Prostate gland (tissue), 2 donors: ENCODE data around the gene TMEM213.

Experiments used
- POLR2A ChIP-seq: fragments of 450-650 bp; IDR thresholded peaks from one replicate; pipeline ENCODE4 v1.6.1; 2016; ENCODE audit warnings: antibody characterized with exemption, mild to moderate bottlenecking
- TF ChIP-seq, protein P1 (sequence below), 4 experiments: fragments of 200-600 bp in 2 of 4; fragments of 450-650 bp in 2 of 4; sonication (generic) in 2 of 4; IDR thresholded peaks; 1 replicate in 3 of 4; 2 replicates in 1 of 4; pipeline ENCODE4 v1.5.1; 2016 to 2019; ENCODE audit warnings: antibody characterized with exemption in 4 of 4, mild to moderate bottlenecking in 2 of 4, moderate library complexity in 2 of 4

GRCh38 chr7:138852469-138852868 lies 54.7 kb downstream of the TMEM213 start:
- TF ChIP-seq, protein P1, sequence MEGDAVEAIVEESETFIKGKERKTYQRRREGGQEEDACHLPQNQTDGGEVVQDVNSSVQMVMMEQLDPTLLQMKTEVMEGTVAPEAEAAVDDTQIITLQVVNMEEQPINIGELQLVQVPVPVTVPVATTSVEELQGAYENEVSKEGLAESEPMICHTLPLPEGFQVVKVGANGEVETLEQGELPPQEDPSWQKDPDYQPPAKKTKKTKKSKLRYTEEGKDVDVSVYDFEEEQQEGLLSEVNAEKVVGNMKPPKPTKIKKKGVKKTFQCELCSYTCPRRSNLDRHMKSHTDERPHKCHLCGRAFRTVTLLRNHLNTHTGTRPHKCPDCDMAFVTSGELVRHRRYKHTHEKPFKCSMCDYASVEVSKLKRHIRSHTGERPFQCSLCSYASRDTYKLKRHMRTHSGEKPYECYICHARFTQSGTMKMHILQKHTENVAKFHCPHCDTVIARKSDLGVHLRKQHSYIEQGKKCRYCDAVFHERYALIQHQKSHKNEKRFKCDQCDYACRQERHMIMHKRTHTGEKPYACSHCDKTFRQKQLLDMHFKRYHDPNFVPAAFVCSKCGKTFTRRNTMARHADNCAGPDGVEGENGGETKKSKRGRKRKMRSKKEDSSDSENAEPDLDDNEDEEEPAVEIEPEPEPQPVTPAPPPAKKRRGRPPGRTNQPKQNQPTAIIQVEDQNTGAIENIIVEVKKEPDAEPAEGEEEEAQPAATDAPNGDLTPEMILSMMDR (IDR thresholded peaks at IDR 0.05) = no peak
- no peak for TF ChIP-seq POLR2A
